ENCODE data around the gene RNF149. TPM values are rescaled to one million over a fixed set of nuclear protein-coding genes. Genes with fewer than 3 reads are reported as not detected.
A peak's percentile ranks its signal among the peaks of the same experiment; 100 is the strongest.

The RNF149 gene
- total RNA-seq, 1 experiment from 2014 or later = 96.8 TPM

DNA sequence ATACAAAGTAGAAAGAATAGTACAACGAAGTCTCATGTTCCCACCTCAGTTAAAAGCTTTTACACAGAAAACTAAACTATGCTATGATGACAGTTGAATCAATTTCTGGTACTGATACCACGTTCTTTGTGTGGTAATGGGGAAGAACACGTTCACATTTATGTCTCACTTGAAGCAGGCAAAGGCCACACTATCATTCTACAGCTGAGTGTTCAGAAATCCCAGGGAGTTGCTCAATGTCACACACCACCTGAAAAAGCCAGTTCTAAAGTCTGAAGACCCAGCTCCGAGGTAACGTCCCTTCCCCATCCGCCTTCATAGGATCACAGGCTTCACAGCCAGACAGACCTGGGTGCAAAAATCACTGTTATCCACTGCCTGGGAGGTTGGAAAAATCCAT lies 8.9 kb downstream of the RNF149 start:
- Mint-ChIP-seq H3K4me1 (ENCODE audit: low read depth, unreplicated experiment) (peaks cover 43% of the 10 kb centered on the region), H3K27ac (ENCODE audit: unreplicated experiment) (no peak overlapping the region), H3K36me3 (ENCODE audit: insufficient read depth, unreplicated experiment) (peaks cover 73% of the 10 kb centered on the region), H3K4me3 (ENCODE audit: unreplicated experiment) (no peak overlapping the region), H3K27me3 (ENCODE audit: insufficient read depth, unreplicated experiment) (no peaks in the 10 kb centered on the region), H3K9me3 (ENCODE audit: unreplicated experiment) (no peaks in the 10 kb centered on the region)
- no peak for TF ChIP-seq CTCF (IDR thresholded peaks at IDR 0.05; ENCODE audit: insufficient read depth in 1 of 2, low read depth in 1 of 2, low read length in 1 of 2, severe bottlenecking in 1 of 2, unreplicated experiment in 1 of 2)
- no peak for DNase-seq
- CTCF ChIA-PET = interaction anchor here (1.0 kb wide), 1 partner anchor 43 kb away, joined by 4 read pairs; no protein-coding TSS in a partner anchor
- POLR2A ChIA-PET = interaction anchor here (0.6 to 1.5 kb wide), 2 partner anchors 9 to 12 kb away, joined by 5 to 6 read pairs; no protein-coding TSS in a partner anchor
- peaks cover 2% of the 10 kb centered on the region; the same call in 1 of the 2 replicates for H3K36me3 ChIP-seq (ENCODE audit: control insufficient read depth, insufficient read depth, low read length)
- no peaks in the 10 kb centered on the region for H3K4me1 ChIP-seq
- no peak overlapping the region for H3K4me3 ChIP-seq (ENCODE audit: low read depth, low read length)
- no TSS peak for BruUV-seq (replicated peaks)
- H3K27me3 ChIP-seq (replicated peaks; ENCODE audit: control insufficient read depth, insufficient read depth, low read length) = no peaks in the 10 kb centered on the region
- intact Hi-C loops (cut with micrococcal nuclease; ENCODE audit: unreplicated experiment) = no loop called here
- no peaks in the 10 kb centered on the region for H3K9me3 ChIP-seq

GRCh38 chr2:101297383-101297782 lies 11.1 kb downstream of the RNF149 start:
- no peaks in the 10 kb centered on the region; the same call in 1 of the 2 replicates for H3K36me3 ChIP-seq (ENCODE audit: control insufficient read depth, insufficient read depth, low read length)
- no peaks in the 10 kb centered on the region for H3K9me3 Mint-ChIP-seq (ENCODE audit: unreplicated experiment)
- POLR2A ChIA-PET = no interaction called here

GRCh38 chr2:101296371-101296770 lies 12.1 kb downstream of the RNF149 start:
- no peak overlapping the region for H3K4me3 ChIP-seq (ENCODE audit: low read depth, low read length)
- Mint-ChIP-seq H3K4me3 (ENCODE audit: unreplicated experiment) (no peak overlapping the region), H3K27ac (ENCODE audit: unreplicated experiment) (peak overlapping the region; percentile 12), H3K9me3 (ENCODE audit: unreplicated experiment) (no peaks in the 10 kb centered on the region), H3K4me1 (ENCODE audit: low read depth, unreplicated experiment) (peaks cover 30% of the 10 kb centered on the region), H3K27me3 (ENCODE audit: insufficient read depth, unreplicated experiment) (no peaks in the 10 kb centered on the region), H3K36me3 (ENCODE audit: insufficient read depth, unreplicated experiment) (peaks cover 76% of the 10 kb centered on the region)
- H3K9me3 ChIP-seq = no peaks in the 10 kb centered on the region
- no peak for DNase-seq
- CTCF ChIA-PET = no interaction called here
- H3K4me1 ChIP-seq = no peaks in the 10 kb centered on the region
- POLR2A ChIA-PET = no interaction called here
- no peaks in the 10 kb centered on the region; the same call in 1 of the 2 replicates for H3K36me3 ChIP-seq (ENCODE audit: control insufficient read depth, insufficient read depth, low read length)
- no TSS peak for BruUV-seq (replicated peaks)
- no peaks in the 10 kb centered on the region for H3K27me3 ChIP-seq (replicated peaks; ENCODE audit: control insufficient read depth, insufficient read depth, low read length)
- TF ChIP-seq CTCF (IDR thresholded peaks at IDR 0.05; ENCODE audit: insufficient read depth in 1 of 2, low read depth in 1 of 2, low read length in 1 of 2, severe bottlenecking in 1 of 2, unreplicated experiment in 1 of 2) = no peak
- intact Hi-C loops (cut with micrococcal nuclease; ENCODE audit: unreplicated experiment) = no loop called here

More at GRCh38 chr2:101297383-101297782, 11.1 kb downstream of the RNF149 start:
- H3K4me3 ChIP-seq (ENCODE audit: low read depth, low read length) = no peak overlapping the region
- Mint-ChIP-seq H3K27me3 (ENCODE audit: insufficient read depth, unreplicated experiment) (no peaks in the 10 kb centered on the region), H3K4me1 (ENCODE audit: low read depth, unreplicated experiment) (peaks cover 39% of the 10 kb centered on the region), H3K36me3 (ENCODE audit: insufficient read depth, unreplicated experiment) (peaks cover 74% of the 10 kb centered on the region), H3K4me3 (ENCODE audit: unreplicated experiment) (no peak overlapping the region), H3K27ac (ENCODE audit: unreplicated experiment) (no peak overlapping the region)
- intact Hi-C loops (cut with micrococcal nuclease; ENCODE audit: unreplicated experiment) = no loop called here
- BruUV-seq (replicated peaks) = no TSS peak
- no peak for TF ChIP-seq CTCF (IDR thresholded peaks at IDR 0.05; ENCODE audit: insufficient read depth in 1 of 2, low read depth in 1 of 2, low read length in 1 of 2, severe bottlenecking in 1 of 2, unreplicated experiment in 1 of 2)
- no peaks in the 10 kb centered on the region for H3K27me3 ChIP-seq (replicated peaks; ENCODE audit: control insufficient read depth, insufficient read depth, low read length)
- no peak for DNase-seq
- no peaks in the 10 kb centered on the region for H3K4me1 ChIP-seq
- CTCF ChIA-PET = no interaction called here
- no peaks in the 10 kb centered on the region for H3K9me3 ChIP-seq
